ENCODE results near the gene SYTL2.

DNA sequence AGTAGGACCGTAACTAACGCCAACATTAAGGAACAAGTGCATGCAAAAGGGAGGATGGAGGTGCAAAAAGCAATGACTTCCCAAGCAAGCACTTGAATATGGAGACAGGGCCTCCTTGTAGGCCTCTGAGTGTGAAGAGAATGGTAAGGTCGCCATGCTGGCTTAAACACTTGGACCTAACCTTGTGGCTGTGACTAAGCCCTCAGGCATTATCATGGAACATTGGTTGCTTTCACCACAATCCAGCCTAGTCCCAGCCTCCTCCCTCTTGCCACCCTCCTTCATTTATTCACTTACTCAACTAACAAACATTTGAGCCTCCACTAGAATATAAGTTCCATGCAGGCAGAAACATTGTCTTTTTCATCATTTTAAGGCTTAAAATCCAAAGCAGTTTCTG, 11.9 kb upstream of the SYTL2 start:
- TF ChIP-seq, protein P1, sequence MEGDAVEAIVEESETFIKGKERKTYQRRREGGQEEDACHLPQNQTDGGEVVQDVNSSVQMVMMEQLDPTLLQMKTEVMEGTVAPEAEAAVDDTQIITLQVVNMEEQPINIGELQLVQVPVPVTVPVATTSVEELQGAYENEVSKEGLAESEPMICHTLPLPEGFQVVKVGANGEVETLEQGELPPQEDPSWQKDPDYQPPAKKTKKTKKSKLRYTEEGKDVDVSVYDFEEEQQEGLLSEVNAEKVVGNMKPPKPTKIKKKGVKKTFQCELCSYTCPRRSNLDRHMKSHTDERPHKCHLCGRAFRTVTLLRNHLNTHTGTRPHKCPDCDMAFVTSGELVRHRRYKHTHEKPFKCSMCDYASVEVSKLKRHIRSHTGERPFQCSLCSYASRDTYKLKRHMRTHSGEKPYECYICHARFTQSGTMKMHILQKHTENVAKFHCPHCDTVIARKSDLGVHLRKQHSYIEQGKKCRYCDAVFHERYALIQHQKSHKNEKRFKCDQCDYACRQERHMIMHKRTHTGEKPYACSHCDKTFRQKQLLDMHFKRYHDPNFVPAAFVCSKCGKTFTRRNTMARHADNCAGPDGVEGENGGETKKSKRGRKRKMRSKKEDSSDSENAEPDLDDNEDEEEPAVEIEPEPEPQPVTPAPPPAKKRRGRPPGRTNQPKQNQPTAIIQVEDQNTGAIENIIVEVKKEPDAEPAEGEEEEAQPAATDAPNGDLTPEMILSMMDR (IDR thresholded peaks at IDR 0.05), result no peak
- no peak for TF ChIP-seq POLR2A (IDR thresholded peaks at IDR 0.05)

Data from right lobe of liver (tissue), 4 donors.